GM12864 (cell line): ENCODE results near the gene MED15.

ENCODE experiments used
- DNase-seq: peaks from one replicate; pipeline ENCODE4 v3.0.0-alpha.2; 2011; ENCODE audit warnings: low read depth
- H3K4me3 ChIP-seq: 2 replicates; pipeline ENCODE4 v1.5.1; 2011; ENCODE audit warnings: mild to moderate bottlenecking, low read depth, low read length, control low read depth
- TF ChIP-seq, protein P1 (sequence below): IDR thresholded peaks from 2 replicates; pipeline ENCODE4 v1.5.1; 2011; ENCODE audit warnings: low read depth, mild to moderate bottlenecking, moderate library complexity, low read length, control low read depth, inconsistent platforms; ENCODE audit errors: missing control alignments

The MED15 gene

DNA sequence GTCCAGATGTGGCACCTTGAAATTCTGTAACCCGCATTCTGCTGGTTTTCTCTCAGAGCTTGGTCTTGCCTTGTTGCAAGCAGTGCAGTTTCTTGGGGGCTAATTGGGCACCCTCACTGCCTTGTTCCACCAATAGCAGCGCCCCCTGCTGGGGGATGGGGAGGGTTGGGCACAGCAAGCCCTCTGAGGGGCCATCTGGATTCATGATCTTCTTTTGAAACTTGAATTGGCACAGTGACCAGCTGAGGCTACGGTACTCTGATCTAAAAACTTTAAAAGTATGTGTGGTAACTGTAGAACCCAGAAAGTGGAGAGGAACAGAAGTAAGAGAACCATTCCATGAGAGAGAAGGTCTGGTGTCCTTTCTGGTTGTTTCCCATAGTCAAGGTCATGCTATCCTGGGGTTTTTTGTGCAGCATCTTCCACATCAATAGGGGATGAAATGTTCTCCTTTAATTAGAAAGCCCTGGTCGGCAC, 64.2 kb downstream of the MED15 start:
- no peak overlapping the region for H3K4me3 ChIP-seq
- no peak for DNase-seq

DNA sequence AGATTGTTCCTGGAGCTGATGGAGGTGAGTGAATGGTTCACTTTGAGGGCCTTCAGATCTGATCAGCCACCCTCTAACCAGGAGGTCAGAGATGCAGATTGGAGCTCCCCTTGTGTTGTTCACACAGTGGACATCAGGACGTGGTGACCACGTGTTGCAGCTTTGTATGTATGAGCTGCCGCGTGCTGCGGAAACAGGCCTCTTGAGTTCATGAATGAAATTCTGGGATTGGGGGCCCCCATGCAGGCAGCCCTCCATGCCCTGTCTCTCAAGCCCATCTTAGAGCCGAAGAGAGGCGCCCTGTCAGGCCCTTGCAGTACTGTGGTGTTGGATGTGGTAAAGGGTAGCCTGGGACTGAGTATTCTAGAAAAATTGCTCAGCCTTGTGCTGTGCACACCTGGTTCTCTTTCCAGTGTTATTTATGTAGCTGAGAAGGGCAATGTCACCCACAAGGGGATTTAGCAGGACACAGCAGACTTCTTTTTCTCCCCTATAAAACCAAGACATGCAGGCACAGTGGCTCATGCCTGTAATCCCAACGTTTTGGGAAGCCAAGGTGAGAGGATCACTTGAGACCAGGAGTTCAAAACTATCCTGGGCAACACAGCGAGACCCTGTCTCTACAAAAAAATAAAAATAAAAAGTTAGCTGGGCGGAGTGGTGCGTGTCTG, 64.9 kb downstream of the MED15 start:
- H3K4me3 ChIP-seq, result no peak overlapping the region
- DNase-seq, result no peak
- TF ChIP-seq, protein P1, sequence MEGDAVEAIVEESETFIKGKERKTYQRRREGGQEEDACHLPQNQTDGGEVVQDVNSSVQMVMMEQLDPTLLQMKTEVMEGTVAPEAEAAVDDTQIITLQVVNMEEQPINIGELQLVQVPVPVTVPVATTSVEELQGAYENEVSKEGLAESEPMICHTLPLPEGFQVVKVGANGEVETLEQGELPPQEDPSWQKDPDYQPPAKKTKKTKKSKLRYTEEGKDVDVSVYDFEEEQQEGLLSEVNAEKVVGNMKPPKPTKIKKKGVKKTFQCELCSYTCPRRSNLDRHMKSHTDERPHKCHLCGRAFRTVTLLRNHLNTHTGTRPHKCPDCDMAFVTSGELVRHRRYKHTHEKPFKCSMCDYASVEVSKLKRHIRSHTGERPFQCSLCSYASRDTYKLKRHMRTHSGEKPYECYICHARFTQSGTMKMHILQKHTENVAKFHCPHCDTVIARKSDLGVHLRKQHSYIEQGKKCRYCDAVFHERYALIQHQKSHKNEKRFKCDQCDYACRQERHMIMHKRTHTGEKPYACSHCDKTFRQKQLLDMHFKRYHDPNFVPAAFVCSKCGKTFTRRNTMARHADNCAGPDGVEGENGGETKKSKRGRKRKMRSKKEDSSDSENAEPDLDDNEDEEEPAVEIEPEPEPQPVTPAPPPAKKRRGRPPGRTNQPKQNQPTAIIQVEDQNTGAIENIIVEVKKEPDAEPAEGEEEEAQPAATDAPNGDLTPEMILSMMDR, result no peak

More for the DNA sequence above, 64.2 kb downstream of the MED15 start:
- TF ChIP-seq, protein P1, result peak; percentile 86

DNA sequence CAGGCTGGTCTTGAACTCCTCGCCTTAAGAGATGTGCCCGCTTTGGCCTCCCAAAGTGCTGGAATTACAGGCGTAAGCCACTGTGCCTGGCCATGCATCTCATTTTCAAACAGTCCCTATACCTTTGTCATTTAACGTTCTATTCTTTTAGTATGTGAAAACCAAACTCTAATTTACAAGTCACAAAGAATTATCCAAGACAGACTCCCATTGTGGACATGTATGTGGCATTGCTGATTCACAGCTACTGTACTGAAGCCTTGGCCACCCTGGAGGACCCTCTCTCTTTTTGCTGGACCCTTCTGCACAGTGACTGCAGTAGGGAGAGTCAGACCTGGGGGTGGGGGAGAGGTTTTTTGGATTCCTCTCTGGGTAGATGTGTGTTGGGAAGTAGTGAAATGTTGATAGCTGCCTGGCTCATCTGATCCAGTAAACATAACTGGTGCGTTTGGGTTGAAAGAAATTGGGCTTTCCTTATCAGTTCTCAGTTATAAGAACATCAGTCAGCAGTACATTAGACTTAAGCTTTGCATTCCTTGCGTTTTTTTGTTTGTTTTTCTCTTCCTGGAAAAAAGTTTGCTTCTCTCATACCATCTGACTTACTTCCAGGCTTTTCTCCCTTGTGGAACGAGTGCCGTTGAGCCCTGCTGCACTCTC, 65.9 kb downstream of the MED15 start:
- no peak overlapping the region for H3K4me3 ChIP-seq
- TF ChIP-seq, protein P1, result no peak
- no peak for DNase-seq

DNA sequence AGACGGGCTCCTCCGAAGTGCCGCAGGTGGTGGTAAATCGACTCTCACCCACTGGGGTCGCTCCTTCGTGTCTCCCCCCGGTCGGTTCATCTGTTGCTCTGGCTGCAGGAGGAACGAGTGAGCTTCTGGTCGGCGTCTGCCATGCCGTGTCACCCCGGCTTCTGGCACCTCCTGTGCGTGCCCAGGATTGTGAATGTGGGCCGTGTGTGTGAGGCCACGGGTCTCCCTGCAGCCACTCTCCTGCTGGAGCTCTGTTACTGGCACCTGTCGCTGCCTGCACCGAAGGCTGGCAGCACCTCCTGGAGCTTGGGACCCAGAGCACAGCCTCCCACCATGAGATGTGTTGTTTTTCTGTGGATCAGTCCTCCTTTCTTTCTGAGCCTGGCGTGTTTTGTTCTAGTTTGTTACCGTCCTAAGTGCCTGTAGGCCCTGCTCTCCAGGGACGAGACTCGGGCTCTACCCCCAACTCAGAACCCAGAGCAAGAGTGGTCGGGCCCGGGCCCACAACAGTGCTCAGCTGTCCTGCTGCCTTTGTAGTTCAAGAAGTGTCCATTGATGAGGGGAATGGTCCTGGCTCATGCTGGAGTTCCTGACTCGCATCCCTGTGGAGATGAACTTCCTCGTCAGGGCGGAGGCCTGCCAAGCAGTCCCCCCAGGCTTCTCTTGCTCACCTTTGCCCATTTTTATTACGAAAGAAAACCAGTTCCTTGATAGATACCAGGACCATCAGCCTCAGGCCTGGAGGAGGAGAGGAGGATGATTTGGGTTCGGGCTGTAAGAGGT, 66.6 kb downstream of the MED15 start:
- TF ChIP-seq, protein P1, result no peak
- DNase-seq, result no peak

DNA sequence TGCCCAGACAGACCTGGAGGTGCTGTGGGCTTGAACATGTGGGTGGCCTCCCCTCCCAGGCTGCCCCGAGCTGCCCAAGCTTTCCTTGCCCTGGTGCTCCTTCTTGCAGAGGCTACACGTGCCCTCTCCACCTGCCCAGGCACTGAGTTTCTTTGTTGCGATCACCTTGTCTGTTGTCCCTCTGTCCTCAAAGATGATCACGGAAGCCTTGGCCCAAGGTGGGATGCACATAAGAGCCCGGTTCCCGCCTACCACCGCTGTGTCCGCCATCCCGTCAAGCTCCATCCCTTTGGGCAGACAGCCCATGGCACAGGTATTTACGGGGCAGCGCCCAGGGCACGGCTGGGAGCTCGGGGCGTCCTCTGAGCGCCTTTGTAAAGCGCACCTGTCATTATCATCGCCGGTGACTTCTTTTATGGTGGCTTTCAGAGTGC, 67.5 kb downstream of the MED15 start:
- DNase-seq, result no peak
- TF ChIP-seq, protein P1, result no peak
- H3K4me3 ChIP-seq, result no peak overlapping the region

More for the DNA sequence above, 66.6 kb downstream of the MED15 start:
- H3K4me3 ChIP-seq, result no peak overlapping the region

DNA sequence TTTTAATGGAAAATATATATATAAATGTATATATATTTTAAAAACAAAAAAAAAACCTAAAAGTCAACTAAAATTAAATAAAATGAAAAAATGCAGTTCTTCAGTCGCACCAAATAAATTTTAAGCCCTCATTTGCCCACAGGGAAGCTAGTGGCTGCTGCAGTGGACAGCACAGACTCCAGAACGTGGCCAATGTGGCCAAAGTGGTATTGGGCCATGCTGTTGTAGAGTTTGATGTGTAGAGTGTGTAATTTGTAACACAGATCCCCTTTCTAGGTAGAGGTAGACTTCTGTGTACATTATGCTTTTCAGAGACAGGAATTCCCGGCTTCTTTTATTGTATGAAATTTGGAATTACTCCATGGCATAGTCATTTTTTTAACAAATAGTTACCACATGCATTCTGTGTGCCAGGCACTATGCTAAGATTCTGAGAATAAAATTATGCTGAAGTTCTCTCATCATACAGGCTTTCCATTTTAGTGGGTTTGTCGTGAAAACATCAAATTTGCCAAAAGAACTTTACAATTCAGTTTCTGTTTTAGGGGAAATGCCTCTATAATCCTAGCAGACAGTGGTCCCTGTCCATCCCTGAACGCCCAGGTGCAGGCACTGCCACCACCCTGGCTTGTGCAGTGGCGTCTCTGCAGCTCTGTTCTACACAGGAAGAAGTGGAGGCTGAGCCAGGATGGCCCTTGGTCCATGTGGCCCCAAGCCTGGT, 68.5 kb downstream of the MED15 start:
- TF ChIP-seq, protein P1, result no peak
- no peak for DNase-seq

More for the DNA sequence above, 68.5 kb downstream of the MED15 start:
- no peak overlapping the region for H3K4me3 ChIP-seq
